Effector memory CD8-positive, alpha-beta T cell (primary cell): ENCODE data around the gene ARHGAP31.

Experiments used
- ATAC-seq: fragments of 150-1000 bp; cut with Tn5 transposase; replicated peaks from 2 replicates; pipeline ENCODE4 v1.10.0; 2021; ENCODE audit warnings: mild to moderate bottlenecking, moderate library complexity
- DNase-seq, 3 experiments: peaks; one replicate each; pipeline ENCODE4 v3.0.0; 2021
- H3K27ac Mint-ChIP-seq, 2 donors: one replicate each; pipeline ENCODE4 v1.8.0; 2022; ENCODE audit warnings: mild to moderate bottlenecking in 2 of 2, mixed read lengths in 2 of 2, moderate library complexity in 2 of 2
- H3K27me3 Mint-ChIP-seq, 2 donors: one replicate each; pipeline ENCODE4 v1.8.0; 2022; ENCODE audit warnings: mixed read lengths in 2 of 2
- H3K36me3 Mint-ChIP-seq: one replicate; pipeline ENCODE4 v1.8.0; 2022; ENCODE audit warnings: mild to moderate bottlenecking, moderate library complexity, mixed read lengths; ENCODE audit not compliant: insufficient read depth
- H3K4me1 Mint-ChIP-seq, 2 donors: one replicate each; pipeline ENCODE4 v1.8.0; 2022; ENCODE audit warnings: low read depth in 2 of 2, mixed read lengths in 2 of 2
- H3K4me3 Mint-ChIP-seq, 2 donors: one replicate each; pipeline ENCODE4 v1.8.0; 2022; ENCODE audit warnings: mild to moderate bottlenecking in 2 of 2, mixed read lengths in 2 of 2, moderate library complexity in 2 of 2
- H3K9me3 Mint-ChIP-seq, 2 donors: one replicate each; pipeline ENCODE4 v1.8.0; 2022; ENCODE audit warnings: mixed read lengths in 2 of 2

The ARHGAP31 gene

GRCh38 chr3:119279584-119280243, 14.5 kb upstream of the ARHGAP31 start:
- H3K4me3 Mint-ChIP-seq = no peak overlapping the region
- no peaks in the 10 kb centered on the region for H3K27me3 Mint-ChIP-seq
- H3K4me1 Mint-ChIP-seq = no peaks in the 10 kb centered on the region
- no peak for DNase-seq
- no peak for ATAC-seq
- peaks cover 3 to 7% of the 10 kb centered on the region in 2 donors for H3K9me3 Mint-ChIP-seq
- no peaks in the 10 kb centered on the region for H3K36me3 Mint-ChIP-seq
- peak overlapping the region in 1 of 2 donors; percentile 44 for H3K27ac Mint-ChIP-seq

- DNase-seq (no peak), ATAC-seq (no peak)
- Mint-ChIP-seq H3K27ac (no peak overlapping the region), H3K4me1 (peaks cover 15 to 16% of the 10 kb centered on the region in 2 donors), H3K36me3 (peaks cover 9% of the 10 kb centered on the region), H3K9me3 (peaks cover 6 to 8% of the 10 kb centered on the region in 2 donors), H3K4me3 (no peak overlapping the region), H3K27me3 (peaks cover 7 to 8% of the 10 kb centered on the region in 2 donors)
These were observed 5.3 kb upstream of the ARHGAP31 start for GRCh38 chr3:119288669-119289403.

- Mint-ChIP-seq H3K4me3 (no peak overlapping the region), H3K36me3 (peaks cover 14% of the 10 kb centered on the region), H3K27me3 (peaks cover 7 to 8% of the 10 kb centered on the region in 2 donors), H3K9me3 (peaks cover 6 to 8% of the 10 kb centered on the region in 2 donors), H3K27ac (no peak overlapping the region), H3K4me1 (peaks cover 15 to 16% of the 10 kb centered on the region in 2 donors)
- no peak for DNase-seq
- ATAC-seq = no peak
These were observed 4.8 kb upstream of the ARHGAP31 start for GRCh38 chr3:119289404-119289770.

DNA sequence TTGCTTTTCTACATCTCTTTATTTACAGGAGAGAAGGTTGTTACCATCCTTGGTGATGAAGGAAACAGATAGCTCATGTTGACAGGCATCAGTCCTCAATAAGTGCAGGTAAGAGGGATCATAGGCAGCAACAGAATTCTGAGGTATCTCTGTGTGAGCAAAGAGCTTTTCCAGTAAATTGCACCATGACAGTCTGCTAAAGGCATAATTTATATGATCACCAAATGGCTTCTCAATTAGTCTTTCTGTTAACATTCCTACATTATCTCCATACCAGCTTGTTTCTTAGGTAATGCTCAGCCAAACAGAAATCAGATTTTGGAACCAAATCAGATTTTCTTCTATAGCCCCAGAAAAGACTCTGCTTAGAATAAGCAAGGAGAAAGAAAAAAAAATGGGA, 3.6 kb upstream of the ARHGAP31 start:
- peaks cover 21 to 25% of the 10 kb centered on the region in 2 donors for H3K4me1 Mint-ChIP-seq
- H3K4me3 Mint-ChIP-seq = no peak overlapping the region
- DNase-seq (no peak), ATAC-seq (no peak)
- H3K27ac Mint-ChIP-seq = no peak overlapping the region
- H3K27me3 Mint-ChIP-seq = peaks cover 7 to 8% of the 10 kb centered on the region in 2 donors
- peaks cover 6 to 8% of the 10 kb centered on the region in 2 donors for H3K9me3 Mint-ChIP-seq
- peaks cover 22% of the 10 kb centered on the region for H3K36me3 Mint-ChIP-seq

- DNase-seq = no peak
- peaks cover 7 to 8% of the 10 kb centered on the region in 2 donors for H3K27me3 Mint-ChIP-seq
- ATAC-seq = no peak
- peaks cover 6 to 8% of the 10 kb centered on the region in 2 donors for H3K9me3 Mint-ChIP-seq
- peaks cover 27 to 30% of the 10 kb centered on the region in 2 donors for H3K4me1 Mint-ChIP-seq
- H3K27ac Mint-ChIP-seq = no peak overlapping the region
- peaks cover 22% of the 10 kb centered on the region for H3K36me3 Mint-ChIP-seq
- H3K4me3 Mint-ChIP-seq = no peak overlapping the region
These were observed 3.0 kb upstream of the ARHGAP31 start for GRCh38 chr3:119291062-119291700.

DNA sequence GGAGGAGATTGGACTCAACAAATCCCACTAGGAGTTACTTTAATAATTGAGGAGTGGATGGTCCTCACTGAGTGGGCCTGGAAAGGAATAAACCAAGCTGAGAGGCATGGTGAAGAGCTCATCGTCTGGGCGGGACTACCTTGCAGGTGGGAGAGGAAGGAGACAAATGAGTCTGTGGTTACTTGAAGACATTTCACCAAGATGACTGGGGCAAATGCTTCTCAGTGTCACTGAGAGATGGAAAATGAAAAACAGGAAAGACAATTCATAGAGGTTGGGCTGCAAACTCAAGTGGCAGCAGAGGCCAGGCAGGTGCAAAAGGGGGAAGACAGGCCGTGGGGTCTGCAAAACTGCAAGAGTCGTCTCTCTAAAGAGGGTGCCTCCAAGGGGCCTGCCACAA, 1.5 kb upstream of the ARHGAP31 start:
- peaks cover 4 to 5% of the 10 kb centered on the region in 2 donors for H3K9me3 Mint-ChIP-seq
- peaks cover 40 to 43% of the 10 kb centered on the region in 2 donors for H3K4me1 Mint-ChIP-seq
- ATAC-seq (no peak), DNase-seq (no peak)
- peak overlapping the region; percentile 93 to 98 for H3K27ac Mint-ChIP-seq
- peaks cover 22% of the 10 kb centered on the region for H3K36me3 Mint-ChIP-seq
- peaks cover 4 to 8% of the 10 kb centered on the region in 2 donors for H3K27me3 Mint-ChIP-seq
- H3K4me3 Mint-ChIP-seq = peak overlapping the region; percentile 90

- ATAC-seq (no peak), DNase-seq (no peak)
- Mint-ChIP-seq H3K27ac (peak overlapping the region; percentile 93 to 98), H3K27me3 (peaks cover 0 to 7% of the 10 kb centered on the region in 2 donors), H3K4me3 (peak overlapping the region; percentile 90), H3K36me3 (peaks cover 22% of the 10 kb centered on the region), H3K9me3 (no peaks in the 10 kb centered on the region), H3K4me1 (peaks cover 45 to 49% of the 10 kb centered on the region in 2 donors)
These were observed 895 bp upstream of the ARHGAP31 start for GRCh38 chr3:119293105-119293870.

GRCh38 chr3:119294696-119295671, 801 bp downstream of the ARHGAP31 start:
- peak overlapping the region; percentile 90 for H3K4me3 Mint-ChIP-seq
- no peaks in the 10 kb centered on the region for H3K9me3 Mint-ChIP-seq
- no peaks in the 10 kb centered on the region for H3K27me3 Mint-ChIP-seq
- ATAC-seq (peak; percentile 23), DNase-seq (peak; percentile 32 to 67 (median 38))
- H3K36me3 Mint-ChIP-seq = peaks cover 25% of the 10 kb centered on the region
- peaks cover 49 to 51% of the 10 kb centered on the region in 2 donors for H3K4me1 Mint-ChIP-seq
- H3K27ac Mint-ChIP-seq = peak overlapping the region; percentile 93 to 98

- H3K4me1 Mint-ChIP-seq = peaks cover 50 to 51% of the 10 kb centered on the region in 2 donors
- H3K27ac Mint-ChIP-seq = peak overlapping the region; percentile 93 to 98
- H3K27me3 Mint-ChIP-seq = no peaks in the 10 kb centered on the region
- H3K36me3 Mint-ChIP-seq = peaks cover 25% of the 10 kb centered on the region
- H3K4me3 Mint-ChIP-seq = peak overlapping the region; percentile 90
- no peak for ATAC-seq
- no peaks in the 10 kb centered on the region for H3K9me3 Mint-ChIP-seq
- DNase-seq = no peak
These were observed 1.9 kb downstream of the ARHGAP31 start for GRCh38 chr3:119295816-119296726.

DNA sequence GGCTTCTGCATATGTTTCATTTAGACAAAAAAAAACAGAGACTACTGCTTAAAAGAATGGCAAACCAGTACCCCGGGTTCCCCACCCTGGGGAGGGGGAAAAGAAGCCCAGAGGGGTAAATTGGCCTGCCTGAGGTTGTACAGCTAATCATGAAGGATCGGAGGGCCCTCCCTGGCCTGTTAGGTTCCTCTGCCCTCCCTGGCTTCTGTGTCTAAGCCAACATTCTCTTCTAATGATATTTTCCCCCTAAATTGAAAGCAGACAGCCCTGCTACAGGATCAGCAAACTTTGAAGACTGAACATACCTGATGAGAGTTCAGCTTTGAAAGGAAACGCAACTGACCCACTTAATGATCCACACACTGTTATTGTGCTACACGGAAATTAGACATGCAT, 2.5 kb downstream of the ARHGAP31 start:
- Mint-ChIP-seq H3K27ac (peak overlapping the region; percentile 24 to 98), H3K4me3 (peak overlapping the region in 1 of 2 donors; percentile 90), H3K27me3 (no peaks in the 10 kb centered on the region), H3K36me3 (peaks cover 25% of the 10 kb centered on the region), H3K9me3 (no peaks in the 10 kb centered on the region), H3K4me1 (peaks cover 51 to 56% of the 10 kb centered on the region in 2 donors)
- ATAC-seq = no peak
- DNase-seq = no peak

DNA sequence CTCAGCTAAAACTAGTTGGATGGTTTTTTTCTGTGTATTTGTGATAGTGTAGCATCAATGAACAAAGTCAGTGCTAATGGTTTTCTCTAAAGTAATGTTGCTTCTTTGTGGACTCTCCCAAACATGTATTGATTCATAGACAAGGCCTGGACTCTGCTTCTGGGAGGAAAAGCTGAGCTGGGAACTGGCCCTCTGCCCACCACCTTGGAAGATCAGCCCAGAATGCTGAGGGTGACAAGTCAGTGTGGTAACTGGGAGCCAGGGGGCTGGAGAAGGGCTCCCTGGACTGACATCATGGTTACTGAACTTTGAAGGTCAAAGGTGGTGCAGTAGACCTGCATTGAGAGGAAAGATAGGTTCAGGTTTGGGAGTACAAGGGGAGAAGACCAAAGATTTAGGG, 3.0 kb downstream of the ARHGAP31 start:
- Mint-ChIP-seq H3K9me3 (no peaks in the 10 kb centered on the region), H3K4me3 (peak overlapping the region in 1 of 2 donors; percentile 90), H3K27ac (peak overlapping the region; percentile 24 to 98), H3K36me3 (peaks cover 25% of the 10 kb centered on the region), H3K27me3 (no peaks in the 10 kb centered on the region), H3K4me1 (peaks cover 51 to 59% of the 10 kb centered on the region in 2 donors)
- DNase-seq = no peak
- ATAC-seq = no peak
